GM12872 (cell line): Measurements from ENCODE around the gene MED1.

Experiments used
- CTCF ChIP-seq: IDR thresholded peaks from 3 replicates; pipeline ENCODE4 v1.5.1; 2011; ENCODE audit warnings: low read depth, mild to moderate bottlenecking, low read length, moderate library complexity; ENCODE audit not compliant: insufficient read depth

The MED1 gene

DNA sequence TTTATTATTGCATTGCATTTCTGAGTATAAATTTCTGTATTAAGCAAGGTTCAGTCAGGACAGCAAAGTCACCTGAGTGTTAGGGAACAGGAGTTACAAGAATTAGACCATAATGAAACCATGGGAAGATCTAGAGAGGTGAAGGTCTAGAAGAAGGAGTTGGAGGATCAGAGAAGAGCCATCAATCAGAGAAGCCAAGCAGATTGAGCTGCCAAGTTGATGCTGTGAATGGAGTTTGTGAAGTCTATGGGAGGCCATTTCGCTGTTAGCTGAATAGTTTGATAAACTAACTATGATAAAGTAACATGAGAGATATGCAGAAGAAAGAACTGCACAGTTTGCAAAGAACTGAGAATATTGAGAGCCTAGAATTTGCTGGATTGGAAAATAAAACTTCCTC lies 90.0 kb downstream of the MED1 start:
- TF ChIP-seq CTCF, result no peak

DNA sequence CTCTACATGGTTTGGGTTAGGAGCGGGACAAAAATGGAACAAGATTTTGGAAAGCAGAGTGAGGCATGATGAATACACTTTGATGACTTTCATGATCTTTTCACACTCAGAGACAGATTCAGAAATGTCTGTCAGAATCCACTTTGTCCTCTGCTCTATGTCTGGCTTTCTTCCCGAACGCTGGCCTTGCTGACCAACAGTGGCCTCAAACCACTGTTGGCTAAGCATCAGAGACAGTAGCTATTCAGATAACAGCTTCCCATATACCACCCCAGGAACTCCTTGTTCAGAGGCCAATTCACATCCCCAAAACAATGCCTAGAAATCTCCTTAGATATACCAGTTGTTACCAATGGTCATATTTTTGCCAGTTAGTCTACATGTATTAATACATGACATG lies 90.5 kb downstream of the MED1 start:
- TF ChIP-seq CTCF, result no peak

GRCh38 chr17:39359994-39360393 lies 91.1 kb downstream of the MED1 start:
- TF ChIP-seq CTCF, result no peak

GRCh38 chr17:39357986-39358385 lies 93.1 kb downstream of the MED1 start:
- TF ChIP-seq CTCF, result no peak

DNA sequence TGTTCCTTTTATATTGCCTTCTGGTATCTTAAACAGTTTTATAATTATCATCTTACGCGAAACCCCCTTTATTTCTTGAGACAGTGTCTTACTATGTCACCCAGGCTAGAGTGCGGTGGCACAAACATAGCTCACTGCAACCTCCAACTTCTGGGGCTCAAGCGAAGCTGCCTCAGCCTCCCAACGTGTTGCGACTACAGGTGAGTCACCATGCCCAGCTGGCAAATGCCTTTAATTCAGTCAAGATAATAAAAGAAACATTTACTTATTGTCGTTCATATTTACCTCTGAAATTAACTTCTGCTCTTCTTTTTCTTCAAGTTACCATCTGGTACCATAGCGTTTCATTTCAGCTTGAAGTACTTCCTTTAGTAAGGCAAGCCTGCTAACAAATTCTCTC lies 93.6 kb downstream of the MED1 start:
- no peak for TF ChIP-seq CTCF
